Stimulated activated CD4-positive, alpha-beta T cell treated with anti-CD3 and anti-CD28 coated beads, Interleukin-1b, Interleukin-23, amount 100 ng/mL, for 1 hour (primary cell): Measurements from ENCODE around the gene FAM110C.
"Not testable (repeated sequence)": the region's sequence is repeated elsewhere in the genome, so short reads cannot be mapped to it uniquely, and the experiment has no call there.

Experiments used
- DNase-seq, 2 donors: peaks; one replicate each; pipeline ENCODE4 v3.0.0-alpha.2; 2020; ENCODE audit warnings: low read depth in 2 of 2

Gene FAM110C

GRCh38 chr2:46471-47345 is at the start of gene FAM110C:
FAM110C (minus strand) TSS chr2:46505; CDS start chr2:46385, 120 bp downstream.
- DNase-seq = no peak

GRCh38 chr2:92326-92725 is 46.0 kb upstream of the FAM110C start:
- DNase-seq = no peak

- no peak for DNase-seq
Measured at GRCh38 chr2:90645-91312, 44.5 kb upstream of the FAM110C start.

- no peak for DNase-seq
Measured at GRCh38 chr2:85761-86160, 39.5 kb upstream of the FAM110C start.

GRCh38 chr2:84121-84520 is 37.8 kb upstream of the FAM110C start:
- no peak for DNase-seq

- DNase-seq = no peak
Measured at GRCh38 chr2:80971-81736, 34.8 kb upstream of the FAM110C start.

- no peak for DNase-seq
Measured at GRCh38 chr2:80378-80777, 34.1 kb upstream of the FAM110C start.

- DNase-seq = no peak
Measured at GRCh38 chr2:71309-72035, 25.2 kb upstream of the FAM110C start.

- no peak for DNase-seq
Measured at GRCh38 chr2:69366-70344, 23.4 kb upstream of the FAM110C start.

- DNase-seq = not testable (repeated sequence)
Measured at GRCh38 chr2:68637-69036, 22.3 kb upstream of the FAM110C start.

GRCh38 chr2:66853-67252 is 20.5 kb upstream of the FAM110C start:
- no peak for DNase-seq

GRCh38 chr2:65121-65520 is 18.8 kb upstream of the FAM110C start:
- DNase-seq = no peak

GRCh38 chr2:55587-56448 is 9.5 kb upstream of the FAM110C start:
- no peak for DNase-seq

GRCh38 chr2:51613-52012 is 5.3 kb upstream of the FAM110C start:
- no peak for DNase-seq

- DNase-seq = no peak
Measured at GRCh38 chr2:47737-48136, 1.4 kb upstream of the FAM110C start.

- no peak for DNase-seq
Measured at GRCh38 chr2:47346-47725, 1.0 kb upstream of the FAM110C start.

- no peak for DNase-seq
Measured at GRCh38 chr2:46131-46470, 204 bp downstream of the FAM110C start.

GRCh38 chr2:45342-46130 is 769 bp downstream of the FAM110C start:
- no peak for DNase-seq

GRCh38 chr2:44748-45341 is 1.5 kb downstream of the FAM110C start:
- DNase-seq = no peak
